Peyer's patch (tissue), 4 donors: ENCODE data around the gene PRMT7.

Source experiments
- POLR2A ChIP-seq, 2 donors: fragments of 450-650 bp; IDR thresholded peaks; one replicate each; pipeline ENCODE4 v1.5.1; 2017; ENCODE audit warnings: antibody characterized with exemption in 2 of 2, mild to moderate bottlenecking in 2 of 2, moderate library complexity in 2 of 2
- TF ChIP-seq, protein P1 (sequence below), 6 experiments: fragments of 450-650 bp in 4 of 6; fragments of 200-600 bp in 2 of 6; sonication (generic) in 1 of 6; IDR thresholded peaks; one replicate each; pipeline ENCODE4 v1.5.1; 2017 to 2019; ENCODE audit warnings: antibody characterized with exemption in 6 of 6, mild to moderate bottlenecking in 3 of 6, moderate library complexity in 1 of 6

DNA sequence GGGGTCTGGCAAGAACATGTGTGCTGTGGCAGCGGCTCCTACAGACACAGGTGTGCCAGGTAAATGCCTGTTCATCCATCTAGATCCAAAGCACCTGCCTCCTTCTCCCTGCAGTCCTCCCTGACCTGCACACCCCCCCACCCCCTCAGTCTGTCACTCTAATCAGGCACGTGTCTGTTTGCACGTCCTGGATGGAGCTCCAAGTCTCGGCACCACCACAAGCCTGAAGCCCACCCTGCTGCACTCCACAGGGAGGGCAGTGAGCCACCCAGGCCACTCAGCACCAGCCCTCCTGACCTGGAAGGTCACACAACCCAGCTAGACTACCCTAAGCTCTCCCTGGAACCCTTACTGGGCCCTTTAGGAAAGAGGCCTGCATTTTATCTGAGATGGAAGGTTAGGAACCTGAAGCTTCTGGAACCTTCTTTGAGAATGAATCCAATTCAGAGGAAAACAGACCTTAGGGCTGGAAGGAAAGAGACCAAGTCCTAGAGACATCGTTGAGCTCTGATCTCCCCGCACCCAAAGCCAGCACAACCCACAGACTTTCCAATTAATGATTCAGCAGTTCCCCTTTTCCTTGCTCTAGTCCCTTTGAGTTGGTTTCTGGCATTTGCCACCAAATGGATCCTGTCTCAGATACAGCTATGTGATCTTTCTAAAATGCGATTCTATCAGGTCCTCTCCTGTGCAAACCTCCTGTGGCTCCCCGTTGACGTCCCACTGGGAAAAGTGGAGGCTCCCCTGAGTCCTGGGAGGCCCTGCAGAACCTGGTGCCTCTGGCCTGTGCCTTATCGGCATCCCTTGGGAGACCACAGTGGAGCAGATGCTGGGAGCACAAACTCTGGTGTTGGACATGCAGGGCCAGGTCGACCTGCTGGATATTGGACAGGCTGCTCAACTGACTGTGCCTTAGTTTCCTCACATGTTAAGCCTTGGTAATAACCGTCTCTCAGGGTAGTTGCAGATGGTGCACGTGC, 67.9 kb downstream of the PRMT7 start:
- TF ChIP-seq, protein P1, sequence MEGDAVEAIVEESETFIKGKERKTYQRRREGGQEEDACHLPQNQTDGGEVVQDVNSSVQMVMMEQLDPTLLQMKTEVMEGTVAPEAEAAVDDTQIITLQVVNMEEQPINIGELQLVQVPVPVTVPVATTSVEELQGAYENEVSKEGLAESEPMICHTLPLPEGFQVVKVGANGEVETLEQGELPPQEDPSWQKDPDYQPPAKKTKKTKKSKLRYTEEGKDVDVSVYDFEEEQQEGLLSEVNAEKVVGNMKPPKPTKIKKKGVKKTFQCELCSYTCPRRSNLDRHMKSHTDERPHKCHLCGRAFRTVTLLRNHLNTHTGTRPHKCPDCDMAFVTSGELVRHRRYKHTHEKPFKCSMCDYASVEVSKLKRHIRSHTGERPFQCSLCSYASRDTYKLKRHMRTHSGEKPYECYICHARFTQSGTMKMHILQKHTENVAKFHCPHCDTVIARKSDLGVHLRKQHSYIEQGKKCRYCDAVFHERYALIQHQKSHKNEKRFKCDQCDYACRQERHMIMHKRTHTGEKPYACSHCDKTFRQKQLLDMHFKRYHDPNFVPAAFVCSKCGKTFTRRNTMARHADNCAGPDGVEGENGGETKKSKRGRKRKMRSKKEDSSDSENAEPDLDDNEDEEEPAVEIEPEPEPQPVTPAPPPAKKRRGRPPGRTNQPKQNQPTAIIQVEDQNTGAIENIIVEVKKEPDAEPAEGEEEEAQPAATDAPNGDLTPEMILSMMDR (IDR thresholded peaks at IDR 0.05), result no peak
- no peak for TF ChIP-seq POLR2A (IDR thresholded peaks at IDR 0.05)
